Liver (tissue), 9 donors: ENCODE data around the gene CUX1. TPM values are rescaled to one million over a fixed set of nuclear protein-coding genes. Genes with fewer than 3 reads are reported as not detected.

ENCODE experiments used
- DNase-seq: peaks from one replicate; pipeline ENCODE4 v3.0.0-alpha.2; 2017; ENCODE audit warnings: low spot score
- H3K27ac ChIP-seq, 2 donors: one replicate each; pipeline ENCODE4 v1.7.0; 2013; ENCODE audit warnings: inconsistent platforms in 2 of 2, low read length in 2 of 2, control low read depth in 1 of 2, low read depth in 1 of 2, mild to moderate bottlenecking in 1 of 2
- H3K27me3 ChIP-seq, 4 donors: one replicate each; pipeline versions ENCODE4 v1.6.1 to v1.7.0; 2013; ENCODE audit warnings: low read length in 3 of 4, inconsistent platforms in 1 of 4, mild to moderate bottlenecking in 1 of 4, moderate library complexity in 1 of 4; ENCODE audit not compliant: control insufficient read depth in 4 of 4, insufficient read depth in 4 of 4
- H3K36me3 ChIP-seq, 4 donors: one replicate each; pipeline versions ENCODE4 v1.6.1 to v1.7.0; 2013; ENCODE audit warnings: low read length in 3 of 4, mild to moderate bottlenecking in 3 of 4, low read depth in 1 of 4, moderate library complexity in 1 of 4; ENCODE audit not compliant: control insufficient read depth in 4 of 4, insufficient read depth in 3 of 4
- H3K4me1 ChIP-seq, 4 donors: one replicate each; pipeline versions ENCODE4 v1.6.1 to v1.7.0; 2013; ENCODE audit warnings: low read length in 3 of 4, mild to moderate bottlenecking in 3 of 4, moderate library complexity in 1 of 4; ENCODE audit not compliant: control insufficient read depth in 4 of 4, insufficient read depth in 4 of 4
- H3K4me3 ChIP-seq, 3 donors: one replicate each; pipeline versions ENCODE4 v1.6.1 to v1.7.0; 2013; ENCODE audit warnings: low read length in 3 of 3, control low read depth in 1 of 3, low read depth in 1 of 3, mild to moderate bottlenecking in 1 of 3
- H3K9ac ChIP-seq, 2 donors: one replicate each; pipeline ENCODE4 v1.7.0; 2013; ENCODE audit warnings: low read length in 2 of 2, mild to moderate bottlenecking in 2 of 2, moderate library complexity in 2 of 2, control low read depth in 1 of 2, low read depth in 1 of 2
- H3K9me3 ChIP-seq, 4 donors: one replicate each; pipeline versions ENCODE4 v1.6.1 to v1.7.0; 2013; ENCODE audit warnings: low read length in 3 of 4; ENCODE audit not compliant: control insufficient read depth in 4 of 4
- EGR1 ChIP-seq, 2 donors: IDR thresholded peaks; 2 replicates each; pipeline ENCODE4 v1.6.1; 2016 to 2018; ENCODE audit warnings: antibody characterized with exemption in 2 of 2, low read depth in 2 of 2
- FOXA1 ChIP-seq: IDR thresholded peaks from 2 replicates; pipeline ENCODE4 v1.6.1; 2016; ENCODE audit warnings: antibody characterized with exemption
- FOXA2 ChIP-seq: IDR thresholded peaks from 2 replicates; pipeline ENCODE4 v1.6.1; 2016; ENCODE audit warnings: antibody characterized with exemption
- GABPA ChIP-seq, 2 donors: IDR thresholded peaks in 1 of 2; conservative IDR thresholded peaks in 1 of 2; 2 replicates each; pipeline ENCODE4 v1.6.1; 2016; ENCODE audit warnings: antibody characterized with exemption in 2 of 2, mild to moderate bottlenecking in 1 of 2, moderate library complexity in 1 of 2
- HNF4A ChIP-seq, 2 donors: conservative IDR thresholded peaks; 2 replicates each; pipeline ENCODE4 v1.6.1; 2016; ENCODE audit warnings: antibody characterized with exemption in 2 of 2, mild to moderate bottlenecking in 2 of 2
- HNF4G ChIP-seq: IDR thresholded peaks from 2 replicates; pipeline ENCODE4 v1.6.1; 2016; ENCODE audit warnings: antibody characterized with exemption
- JUND ChIP-seq, 2 donors: IDR thresholded peaks; 2 replicates each; pipeline ENCODE4 v1.6.1; 2016; ENCODE audit warnings: antibody characterized with exemption in 2 of 2
- NR2F2 ChIP-seq: IDR thresholded peaks from 2 replicates; pipeline ENCODE4 v1.6.1; 2016; ENCODE audit warnings: antibody characterized with exemption
- RAD21 ChIP-seq, 2 donors: IDR thresholded peaks; 2 replicates each; pipeline ENCODE4 v1.6.1; 2016; ENCODE audit warnings: antibody characterized with exemption in 2 of 2, mild to moderate bottlenecking in 2 of 2
- REST ChIP-seq: IDR thresholded peaks from 2 replicates; pipeline ENCODE4 v1.6.1; 2016; ENCODE audit warnings: antibody characterized with exemption, mild to moderate bottlenecking
- SP1 ChIP-seq: IDR thresholded peaks from 2 replicates; pipeline ENCODE4 v1.6.1; 2018; ENCODE audit warnings: antibody characterized with exemption, mild to moderate bottlenecking
- TAF1 ChIP-seq: conservative IDR thresholded peaks from 2 replicates; pipeline ENCODE4 v1.6.1; 2016; ENCODE audit warnings: antibody characterized with exemption, mild to moderate bottlenecking
- WGBS: extraction: QIAGEN DNeasy Blood & Tissue Kit; methylation state at CpG from one replicate; pipeline ENCODE4 v1.1.7; 2013; 5-methylcytosine and 5-hydroxymethylcytosine counted together
- polyA plus RNA-seq, 2 donors: library from polyadenylated mRNA; stranded (reverse) in 1 of 2; unstranded in 1 of 2; fragments of 200-250 nt in 1 of 2; fragments of >200 nt in 1 of 2; fragmentation: Nextera tagmentation in 1 of 2; extraction: Ambion mirVana in 1 of 2; gene quantifications; one replicate each; pipeline versions ENCODE4 v1.2.1 to v1.2.3, GENCODE V29; 2013 to 2015
- total RNA-seq, 2 donors: library from RNA; depleted of rRNA; stranded (reverse); fragments of >200 nt; gene quantifications; one replicate each; pipeline ENCODE4 v1.2.3, GENCODE V29; 2014
- TF ChIP-seq, protein P1 (sequence below): IDR thresholded peaks from 2 replicates; pipeline ENCODE4 v1.6.1; 2016; ENCODE audit warnings: antibody characterized with exemption
- TF ChIP-seq, protein P2 (sequence below): IDR thresholded peaks from 2 replicates; pipeline ENCODE4 v1.6.1; 2016; ENCODE audit warnings: antibody characterized with exemption
- TF ChIP-seq, protein P3 (sequence below): fragments of 150-350 bp; IDR thresholded peaks from 2 replicates; pipeline ENCODE4 v1.5.1; 2017; ENCODE audit warnings: improper control_type of control experiment, low read depth, low read length; ENCODE audit not compliant: missing input control
- TF ChIP-seq, protein P4 (sequence below): IDR thresholded peaks from 2 replicates; pipeline ENCODE4 v1.6.1; 2016; ENCODE audit warnings: antibody characterized with exemption
- donor health status: healthy.
- donor health status: healthy.
- donor health status: healthy.
- donor health status: healthy.
- donor health status: healthy.

CUX1 gene
- total and polyA plus RNA-seq, 4 donors, result 18.6 to 40.6 (median 21.4) TPM

- DNase-seq, result no peak
- WGBS, result 62% methylated on average over 21 of the region's 21 CpGs
- no peak for TF ChIP-seq REST
- no peak for TF ChIP-seq RAD21 (IDR thresholded peaks at IDR 0.05)
- TF ChIP-seq FOXA1, result no peak
- no peak for TF ChIP-seq TAF1
Measured at GRCh38 chr7:101784292-101785127, 32.9 kb upstream of the CUX1 start.

GRCh38 chr7:101787864-101788263 lies 29.6 kb upstream of the CUX1 start:
- Histone ChIP-seq H3K9ac (no peak overlapping the region), H3K27me3 (no peaks in the 10 kb centered on the region), H3K27ac (no peak overlapping the region), H3K4me1 (peaks cover 0 to 3% (median 0%) of the 10 kb centered on the region in 4 donors), H3K9me3 (no peaks in the 10 kb centered on the region), H3K4me3 (no peak overlapping the region), H3K36me3 (no peaks in the 10 kb centered on the region)
- WGBS, result 98% methylated on average over 1 of the region's 1 CpG
- DNase-seq, result no peak
- TF ChIP-seq FOXA2 (no peak), NR2F2 (no peak), JUND (IDR thresholded peaks at IDR 0.05) (no peak), GABPA (IDR thresholded peaks at IDR 0.05 in 1 of 2, conservative IDR thresholded peaks at IDR 0.05 in 1 of 2) (no peak), HNF4G (no peak), EGR1 (IDR thresholded peaks at IDR 0.05; ENCODE audit: low read depth in 2 of 2) (no peak), SP1 (no peak), RAD21 (IDR thresholded peaks at IDR 0.05) (no peak), REST (no peak), HNF4A (conservative IDR thresholded peaks at IDR 0.05) (no peak), FOXA1 (no peak), TAF1 (no peak)
- TF ChIP-seq, protein P1, sequence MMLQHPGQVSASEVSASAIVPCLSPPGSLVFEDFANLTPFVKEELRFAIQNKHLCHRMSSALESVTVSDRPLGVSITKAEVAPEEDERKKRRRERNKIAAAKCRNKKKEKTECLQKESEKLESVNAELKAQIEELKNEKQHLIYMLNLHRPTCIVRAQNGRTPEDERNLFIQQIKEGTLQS, result no peak
- TF ChIP-seq, protein P2, sequence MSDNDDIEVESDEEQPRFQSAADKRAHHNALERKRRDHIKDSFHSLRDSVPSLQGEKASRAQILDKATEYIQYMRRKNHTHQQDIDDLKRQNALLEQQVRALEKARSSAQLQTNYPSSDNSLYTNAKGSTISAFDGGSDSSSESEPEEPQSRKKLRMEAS, result no peak
- TF ChIP-seq, protein P3, sequence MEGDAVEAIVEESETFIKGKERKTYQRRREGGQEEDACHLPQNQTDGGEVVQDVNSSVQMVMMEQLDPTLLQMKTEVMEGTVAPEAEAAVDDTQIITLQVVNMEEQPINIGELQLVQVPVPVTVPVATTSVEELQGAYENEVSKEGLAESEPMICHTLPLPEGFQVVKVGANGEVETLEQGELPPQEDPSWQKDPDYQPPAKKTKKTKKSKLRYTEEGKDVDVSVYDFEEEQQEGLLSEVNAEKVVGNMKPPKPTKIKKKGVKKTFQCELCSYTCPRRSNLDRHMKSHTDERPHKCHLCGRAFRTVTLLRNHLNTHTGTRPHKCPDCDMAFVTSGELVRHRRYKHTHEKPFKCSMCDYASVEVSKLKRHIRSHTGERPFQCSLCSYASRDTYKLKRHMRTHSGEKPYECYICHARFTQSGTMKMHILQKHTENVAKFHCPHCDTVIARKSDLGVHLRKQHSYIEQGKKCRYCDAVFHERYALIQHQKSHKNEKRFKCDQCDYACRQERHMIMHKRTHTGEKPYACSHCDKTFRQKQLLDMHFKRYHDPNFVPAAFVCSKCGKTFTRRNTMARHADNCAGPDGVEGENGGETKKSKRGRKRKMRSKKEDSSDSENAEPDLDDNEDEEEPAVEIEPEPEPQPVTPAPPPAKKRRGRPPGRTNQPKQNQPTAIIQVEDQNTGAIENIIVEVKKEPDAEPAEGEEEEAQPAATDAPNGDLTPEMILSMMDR, result no peak
- TF ChIP-seq, protein P4, sequence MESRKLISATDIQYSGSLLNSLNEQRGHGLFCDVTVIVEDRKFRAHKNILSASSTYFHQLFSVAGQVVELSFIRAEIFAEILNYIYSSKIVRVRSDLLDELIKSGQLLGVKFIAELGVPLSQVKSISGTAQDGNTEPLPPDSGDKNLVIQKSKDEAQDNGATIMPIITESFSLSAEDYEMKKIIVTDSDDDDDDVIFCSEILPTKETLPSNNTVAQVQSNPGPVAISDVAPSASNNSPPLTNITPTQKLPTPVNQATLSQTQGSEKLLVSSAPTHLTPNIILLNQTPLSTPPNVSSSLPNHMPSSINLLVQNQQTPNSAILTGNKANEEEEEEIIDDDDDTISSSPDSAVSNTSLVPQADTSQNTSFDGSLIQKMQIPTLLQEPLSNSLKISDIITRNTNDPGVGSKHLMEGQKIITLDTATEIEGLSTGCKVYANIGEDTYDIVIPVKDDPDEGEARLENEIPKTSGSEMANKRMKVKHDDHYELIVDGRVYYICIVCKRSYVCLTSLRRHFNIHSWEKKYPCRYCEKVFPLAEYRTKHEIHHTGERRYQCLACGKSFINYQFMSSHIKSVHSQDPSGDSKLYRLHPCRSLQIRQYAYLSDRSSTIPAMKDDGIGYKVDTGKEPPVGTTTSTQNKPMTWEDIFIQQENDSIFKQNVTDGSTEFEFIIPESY, result no peak

More at GRCh38 chr7:101784292-101785127, 32.9 kb upstream of the CUX1 start:
- Histone ChIP-seq H3K36me3 (no peaks in the 10 kb centered on the region), H3K4me3 (no peak overlapping the region), H3K27me3 (no peaks in the 10 kb centered on the region), H3K27ac (no peak overlapping the region), H3K9ac (no peak overlapping the region), H3K9me3 (no peaks in the 10 kb centered on the region), H3K4me1 (peaks cover 0 to 9% (median 2%) of the 10 kb centered on the region in 4 donors)
